Prostate gland (tissue), 2 donors: ENCODE data around the gene SCGB1A1. TPM values are rescaled to one million over a fixed set of nuclear protein-coding genes. Genes with fewer than 3 reads are reported as not detected.

Source experiments
- DNase-seq: peaks from one replicate; pipeline ENCODE4 v3.0.0-alpha.2; 2019; ENCODE audit warnings: low spot score
- H3K27ac ChIP-seq, 2 donors: fragments of 200-600 bp; sonication (generic); 2 replicates each; pipeline ENCODE4 v1.5.1; 2017 to 2019
- H3K27me3 ChIP-seq: fragments of 200-600 bp; sonication (generic); replicated peaks from 2 replicates; pipeline ENCODE4 v1.5.1; 2019; ENCODE audit not compliant: insufficient read depth
- H3K36me3 ChIP-seq, 2 donors: fragments of 200-600 bp; sonication (generic); 1 replicate in 1 of 2; 2 replicates in 1 of 2; pipeline versions ENCODE4 v1.5.1 to v1.8.1; 2017 to 2019
- H3K4me1 ChIP-seq: fragments of 200-600 bp; sonication (generic); replicated peaks from 2 replicates; pipeline ENCODE4 v1.5.1; 2019
- H3K4me3 ChIP-seq, 2 donors: fragments of 200-600 bp; sonication (generic); 2 replicates each; pipeline ENCODE4 v1.5.1; 2017 to 2019
- H3K9me3 ChIP-seq: fragments of 200-600 bp; sonication (generic); 2 replicates; pipeline ENCODE4 v1.5.1; 2017
- CTCF ChIP-seq, 4 experiments: fragments of 200-600 bp in 2 of 4; fragments of 450-650 bp in 2 of 4; sonication (generic) in 2 of 4; IDR thresholded peaks; 1 replicate in 3 of 4; 2 replicates in 1 of 4; pipeline ENCODE4 v1.5.1; 2016 to 2019; ENCODE audit warnings: antibody characterized with exemption in 4 of 4, mild to moderate bottlenecking in 2 of 4, moderate library complexity in 2 of 4
- POLR2A ChIP-seq: fragments of 450-650 bp; IDR thresholded peaks from one replicate; pipeline ENCODE4 v1.6.1; 2016; ENCODE audit warnings: antibody characterized with exemption, mild to moderate bottlenecking
- POLR2AphosphoS5 ChIP-seq: sonication (generic); formaldehyde crosslinking; IDR thresholded peaks from one replicate; pipeline ENCODE4 v1.6.1; 2017; ENCODE audit warnings: antibody characterized with exemption
- WGBS: methylation state at CpG from one replicate; pipeline ENCODE4 v1.1.5; 2018; 5-methylcytosine and 5-hydroxymethylcytosine counted together
- intact Hi-C: fragments of 100-400 bp; cut with DNase I; formaldehyde crosslinking; loops from one replicate; pipeline ENCODE4 v1.14.2; 2022
- total RNA-seq, 2 donors: library from RNA; depleted of rRNA; stranded (reverse); fragments of >200 nt; gene quantifications; one replicate each; pipeline ENCODE4 v1.1.0, GENCODE V29; 2016

SCGB1A1 gene
- total RNA-seq, 2 donors from 2014 or later = 6.8 to 203 TPM

- H3K27ac ChIP-seq = peak overlapping the region in 1 of 2 donors; percentile 74
- no peak for DNase-seq
Observed at GRCh38 chr11:62392506-62392905, 26.3 kb upstream of the SCGB1A1 start.

GRCh38 chr11:62393061-62393611, 25.7 kb upstream of the SCGB1A1 start:
- H3K4me1 ChIP-seq = peaks cover 5% of the 10 kb centered on the region
- peak; percentile 68 for DNase-seq
- intact Hi-C loops = loop anchor here (10.0 kb wide), 1 partner anchor 472 kb away; no protein-coding TSS in a partner anchor
- H3K9me3 ChIP-seq = no peaks in the 10 kb centered on the region
- H3K4me3 ChIP-seq = peak overlapping the region in 1 of 2 donors; percentile 5
- TF ChIP-seq POLR2A (no peak), CTCF (IDR thresholded peaks at IDR 0.05) (peak in 3 of 4 experiments; percentile 42 to 63 (median 60)), POLR2AphosphoS5 (peak; percentile 89)
- WGBS = 33% methylated on average over 12 of the region's 12 CpGs
- H3K27ac ChIP-seq = peak overlapping the region in 1 of 2 donors; percentile 74
- no peaks in the 10 kb centered on the region for H3K27me3 ChIP-seq
- H3K36me3 ChIP-seq = no peaks in the 10 kb centered on the region

More at GRCh38 chr11:62392506-62392905, 26.3 kb upstream of the SCGB1A1 start:
- intact Hi-C loops = loop anchor here (10.0 kb wide), 1 partner anchor 472 kb away; no protein-coding TSS in a partner anchor
- H3K27me3 ChIP-seq = no peaks in the 10 kb centered on the region
- H3K36me3 ChIP-seq = no peaks in the 10 kb centered on the region
- 83% methylated on average over 3 of the region's 3 CpGs for WGBS
- H3K9me3 ChIP-seq = no peaks in the 10 kb centered on the region
- peaks cover 5% of the 10 kb centered on the region for H3K4me1 ChIP-seq
- TF ChIP-seq POLR2AphosphoS5 = no peak
- TF ChIP-seq CTCF (IDR thresholded peaks at IDR 0.05) = no peak
- TF ChIP-seq POLR2A = no peak
- H3K4me3 ChIP-seq = peak overlapping the region in 1 of 2 donors; percentile 5

- Histone ChIP-seq H3K27me3 (no peaks in the 10 kb centered on the region), H3K9me3 (no peaks in the 10 kb centered on the region), H3K27ac (peak overlapping the region in 1 of 2 donors; percentile 74), H3K4me3 (no peak overlapping the region), H3K4me1 (peaks cover 5% of the 10 kb centered on the region), H3K36me3 (no peaks in the 10 kb centered on the region)
- DNase-seq = no peak
- intact Hi-C loops = loop anchor here (2.0 to 10.0 kb wide), 3 partner anchors 149 to 471 kb away; no protein-coding TSS in a partner anchor
- TF ChIP-seq POLR2AphosphoS5 (no peak), CTCF (IDR thresholded peaks at IDR 0.05) (no peak), POLR2A (no peak)
- WGBS = 46% methylated on average over 5 of the region's 5 CpGs
Observed at GRCh38 chr11:62393735-62394134, 25.1 kb upstream of the SCGB1A1 start.

GRCh38 chr11:62394825-62395538, 23.9 kb upstream of the SCGB1A1 start:
- 8% methylated on average over 14 of the region's 14 CpGs for WGBS
- Histone ChIP-seq H3K4me1 (peaks cover 10% of the 10 kb centered on the region), H3K27ac (peak overlapping the region; percentile 62 to 69), H3K36me3 (no peaks in the 10 kb centered on the region), H3K9me3 (no peaks in the 10 kb centered on the region), H3K27me3 (no peaks in the 10 kb centered on the region), H3K4me3 (peak overlapping the region; percentile 7 to 12)
- DNase-seq = peak; percentile 82
- TF ChIP-seq POLR2AphosphoS5 (peak; percentile 71), CTCF (IDR thresholded peaks at IDR 0.05) (peak; percentile 41 to 82 (median 80)), POLR2A (no peak)
- intact Hi-C loops = loop anchor here (2.0 to 10.0 kb wide), 4 partner anchors 37 to 470 kb away; no protein-coding TSS in a partner anchor
